GM08714 (cell line): Measurements from ENCODE around the gene LZTS3.

Source experiments
- H3K4me3 ChIP-seq: fragments of 200-500 bp; sonication (Bioruptor generic); 2 replicates; pipeline ENCODE4 v1.5.1; 2014; ENCODE audit warnings: mild to moderate bottlenecking, low read length, inconsistent platforms
- ZNF274 ChIP-seq: IDR thresholded peaks from 2 replicates; pipeline ENCODE4 v1.6.1; 2012; ENCODE audit warnings: mild to moderate bottlenecking, low read depth, low read length

LZTS3 gene

GRCh38 chr20:3181270-3181669 lies 7.9 kb upstream of the LZTS3 start:
- H3K4me3 ChIP-seq: no peak overlapping the region
- TF ChIP-seq ZNF274: no peak

DNA sequence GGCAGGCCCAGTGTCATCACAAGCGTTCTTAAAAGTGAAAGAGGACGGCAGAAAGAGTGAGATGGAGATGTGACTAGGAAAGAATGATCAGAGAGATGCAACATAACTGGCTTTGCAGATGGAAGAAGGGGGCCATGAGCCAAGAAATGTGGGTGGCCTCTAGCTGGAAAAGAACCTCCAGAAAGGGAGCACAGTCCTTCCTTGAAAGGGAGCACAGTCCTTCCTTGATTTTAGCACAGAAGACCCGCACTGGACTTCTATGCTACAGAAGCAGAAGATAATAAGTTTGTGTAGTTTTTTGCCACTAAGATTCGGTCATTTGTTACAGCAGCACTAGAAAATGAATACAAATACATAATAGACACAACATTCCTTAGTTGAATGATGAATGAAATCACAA lies 7.0 kb upstream of the LZTS3 start:
- TF ChIP-seq ZNF274: no peak
- H3K4me3 ChIP-seq: no peak overlapping the region

DNA sequence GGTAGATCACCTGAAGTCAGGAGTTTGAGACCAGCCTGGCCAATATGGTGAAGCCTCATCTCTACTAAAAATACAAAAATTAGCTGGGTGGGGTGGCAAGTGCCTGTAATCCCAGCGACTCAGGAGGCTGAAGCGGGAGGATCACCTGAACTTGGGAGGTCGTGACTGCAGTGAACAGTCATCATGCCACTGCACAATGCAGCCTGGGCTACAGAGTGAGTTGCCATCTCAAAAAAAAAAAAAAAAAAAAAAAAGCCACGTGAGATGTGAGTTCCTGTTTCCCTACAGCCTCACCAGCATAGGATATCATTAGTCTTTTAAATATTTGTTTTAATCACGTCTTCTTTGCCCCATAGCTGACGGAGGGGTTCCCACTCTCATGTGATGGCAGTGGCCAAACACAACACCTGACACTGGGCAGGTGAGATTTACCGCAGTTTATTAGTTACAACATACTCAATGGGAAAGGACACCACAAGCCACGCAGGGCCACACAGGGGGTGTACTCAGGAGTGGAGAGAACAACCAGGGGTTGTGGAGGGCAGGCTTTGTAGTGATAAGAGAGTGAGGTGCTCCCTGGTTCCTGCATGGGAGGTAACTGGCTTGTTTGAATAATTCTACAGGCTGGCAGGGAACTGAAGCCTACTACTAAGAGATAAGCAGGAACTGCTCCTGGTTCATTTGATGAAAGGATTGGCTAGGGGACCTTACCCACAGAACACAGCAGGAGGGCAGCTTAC lies 4.6 kb upstream of the LZTS3 start:
- TF ChIP-seq ZNF274: no peak
- H3K4me3 ChIP-seq: no peak overlapping the region

DNA sequence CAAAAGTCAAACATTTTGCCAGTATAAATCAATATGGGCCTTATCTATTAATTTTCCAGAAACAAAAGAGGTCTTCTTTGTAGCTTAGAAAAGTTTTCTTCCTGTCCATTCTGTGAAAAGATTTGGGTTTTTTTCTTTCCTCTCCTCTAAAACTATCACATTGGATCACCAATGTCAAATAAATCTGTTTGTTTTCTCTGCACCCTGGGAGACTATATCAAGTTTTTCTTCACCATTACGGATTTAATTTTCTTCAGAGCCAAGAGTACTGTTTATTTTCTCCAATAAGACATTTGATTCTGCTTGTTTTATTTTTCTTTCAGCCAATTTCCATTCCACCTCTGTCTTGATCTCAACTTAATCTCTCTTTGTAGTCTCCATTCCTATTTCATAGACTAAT lies 1.9 kb upstream of the LZTS3 start:
- no peak overlapping the region for H3K4me3 ChIP-seq
- TF ChIP-seq ZNF274: no peak

GRCh38 chr20:3174442-3175261 lies 1.3 kb upstream of the LZTS3 start:
- peak overlapping the region; percentile 79 for H3K4me3 ChIP-seq
- TF ChIP-seq ZNF274: no peak

GRCh38 chr20:3173610-3174441 lies 477 bp upstream of the LZTS3 start:
- no peak for TF ChIP-seq ZNF274
- H3K4me3 ChIP-seq: peak overlapping the region; percentile 79

DNA sequence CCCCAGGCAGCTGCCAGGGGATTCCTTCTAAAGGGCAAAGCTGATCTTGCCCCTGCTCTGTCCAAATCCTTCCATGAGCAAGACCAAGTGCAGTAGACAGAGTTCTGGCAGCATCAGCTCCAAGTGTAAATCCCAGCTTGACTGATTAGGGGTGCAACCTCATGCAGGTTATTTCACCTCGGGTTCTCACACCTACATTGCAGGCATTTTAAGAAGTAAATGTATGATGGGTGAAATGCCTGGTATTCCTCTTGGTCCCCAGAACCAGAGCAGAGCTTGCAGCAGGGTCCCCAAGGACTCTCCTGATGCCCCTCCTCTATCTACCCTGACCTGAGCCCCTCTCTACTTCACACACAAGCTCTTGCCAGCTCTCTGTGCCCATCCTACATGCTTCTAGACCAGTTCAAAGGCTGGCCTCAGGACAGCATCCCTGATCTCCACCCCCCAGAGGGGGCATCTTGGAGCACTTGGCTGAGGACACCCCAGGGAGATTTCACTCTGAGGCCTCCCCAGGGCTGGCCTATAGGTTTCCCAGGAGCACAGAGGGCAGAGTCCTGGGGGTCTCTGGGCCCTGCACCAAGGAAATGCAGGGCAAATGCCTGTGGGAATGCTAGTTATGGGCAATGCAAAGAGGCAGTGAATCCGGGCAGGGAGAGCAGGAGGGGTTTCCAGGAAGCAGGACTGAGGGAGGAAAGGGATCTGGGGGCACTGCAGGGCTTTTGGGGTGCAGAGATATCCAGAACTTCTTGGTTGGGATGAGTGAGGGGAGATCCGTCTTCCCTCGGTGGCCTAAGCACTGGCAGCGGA lies 1.0 kb downstream of the LZTS3 start:
- no peak for TF ChIP-seq ZNF274
- no peak overlapping the region for H3K4me3 ChIP-seq

DNA sequence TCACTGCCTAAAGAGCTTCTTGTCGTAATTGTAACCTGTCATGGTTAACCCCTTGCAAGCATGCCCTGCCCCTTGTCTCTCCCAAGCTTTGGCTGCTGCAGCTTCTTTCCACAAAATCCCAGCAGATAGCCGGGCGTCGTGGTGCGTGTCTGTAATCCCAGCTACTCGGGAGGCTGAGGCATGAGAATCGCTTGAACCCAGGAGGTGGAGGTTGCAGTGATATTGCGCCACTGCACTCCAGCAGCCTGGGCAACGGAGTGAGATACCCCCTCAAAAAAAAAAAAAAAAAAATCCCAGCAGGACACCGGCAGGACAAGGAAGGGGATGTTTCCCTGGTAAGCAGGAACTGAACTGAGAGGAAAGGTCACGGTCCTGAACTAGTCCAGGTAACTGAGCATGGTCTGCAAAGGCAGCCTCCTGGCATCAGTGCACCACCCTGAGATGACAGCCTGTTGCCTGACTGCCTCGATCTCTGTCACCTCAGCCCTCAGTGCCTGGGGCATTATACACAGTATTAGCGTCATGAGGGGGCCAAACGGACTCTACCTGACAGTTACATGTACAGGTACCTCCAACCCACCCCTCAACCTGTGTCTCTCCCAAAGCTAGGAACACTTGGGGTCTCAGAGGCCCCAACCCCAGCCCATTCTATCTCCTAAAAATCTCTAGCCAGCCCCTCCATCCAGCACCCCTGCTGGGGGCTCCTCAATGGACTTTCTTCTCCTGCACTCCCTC lies 1.8 kb downstream of the LZTS3 start:
- no peak overlapping the region for H3K4me3 ChIP-seq
- TF ChIP-seq ZNF274: no peak

GRCh38 chr20:3168829-3169590 lies 4.3 kb downstream of the LZTS3 start:
- no peak overlapping the region for H3K4me3 ChIP-seq
- TF ChIP-seq ZNF274: no peak

GRCh38 chr20:3168079-3168828 lies 5.1 kb downstream of the LZTS3 start:
- no peak for TF ChIP-seq ZNF274
- H3K4me3 ChIP-seq: no peak overlapping the region

DNA sequence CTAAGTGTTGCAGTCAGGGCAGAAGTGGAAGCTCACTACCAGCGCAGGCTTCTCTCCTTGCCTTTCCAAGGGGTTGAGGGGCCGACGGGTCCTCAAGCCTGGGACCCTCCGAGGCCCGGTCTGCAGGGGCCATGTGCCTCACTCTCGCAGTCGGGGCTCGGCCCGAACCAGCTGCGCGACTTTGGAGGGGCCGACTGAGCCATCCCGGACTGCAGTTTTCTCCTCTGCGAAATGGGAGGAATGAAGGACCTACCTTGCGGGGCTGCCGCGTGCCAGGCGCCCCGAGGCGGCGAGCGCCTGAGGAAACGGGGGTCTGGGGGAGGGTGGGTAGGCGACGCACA lies 5.6 kb downstream of the LZTS3 start:
- no peak overlapping the region for H3K4me3 ChIP-seq
- no peak for TF ChIP-seq ZNF274

GRCh38 chr20:3166913-3167342 lies 6.4 kb downstream of the LZTS3 start:
- no peak overlapping the region for H3K4me3 ChIP-seq

More at GRCh38 chr20:3166913-3167342, 6.4 kb downstream of the LZTS3 start:
- TF ChIP-seq ZNF274: no peak
